ENCODE data around the gene CASP6. TPM values are rescaled to one million over a fixed set of nuclear protein-coding genes. Genes with fewer than 3 reads are reported as not detected.

The CASP6 gene
- total and polyA plus RNA-seq, 2 donors (not counting 1 experiment from before 2014, with no cell fraction given), result 7.7 to 11.6 TPM

DNA sequence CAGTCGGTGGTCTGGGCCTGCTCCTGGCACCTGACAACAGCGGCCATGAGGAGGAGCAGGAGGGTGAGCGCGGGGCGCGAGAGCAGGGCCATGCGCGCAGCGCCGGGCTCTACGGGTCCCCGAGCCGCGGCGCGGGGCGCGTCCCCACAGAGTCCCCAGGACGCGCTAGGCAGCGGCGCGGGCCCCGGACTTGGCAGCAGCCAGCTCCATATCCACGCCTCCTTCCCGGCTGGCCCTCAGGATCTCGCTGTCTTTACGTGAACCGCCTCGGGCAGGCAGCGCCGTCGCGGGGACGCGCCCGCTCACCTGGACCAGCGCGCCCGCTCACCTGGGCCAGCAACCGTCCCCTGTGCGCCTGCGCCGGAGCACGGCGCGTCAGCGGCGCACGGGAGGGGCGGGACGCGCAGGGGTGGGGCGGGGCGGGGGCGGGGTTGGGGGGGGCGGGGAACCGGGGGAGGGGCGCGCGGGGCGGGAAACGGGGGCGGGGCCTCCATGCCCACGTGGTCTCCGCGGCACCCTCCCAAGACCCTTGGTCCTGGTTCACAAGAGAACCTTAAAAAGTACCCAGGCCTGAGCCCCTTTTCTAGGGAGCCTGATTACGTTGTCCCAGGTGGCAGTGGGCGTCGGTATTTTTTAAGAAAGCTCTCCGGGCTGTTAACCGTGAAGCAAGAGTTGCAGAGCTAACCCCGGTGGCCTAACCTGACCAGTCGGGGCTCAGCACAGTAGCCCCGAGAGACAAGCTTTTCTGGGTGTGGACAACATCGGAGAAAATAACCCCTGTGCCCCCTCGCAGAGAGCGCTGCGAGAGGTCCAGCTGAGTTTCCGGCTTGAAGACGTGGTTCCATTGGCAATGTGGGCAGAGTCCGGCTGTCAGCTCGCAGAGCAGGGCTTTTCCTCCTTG, 26.7 kb upstream of the CASP6 start, which contains the start of gene PLA2G12A:
Gene PLA2G12A, minus strand, starts transcription at position 353 of the 901 bp plus-strand sequence. Its CDS starts 261 bp downstream, at position 92.
- WGBS (ENCODE audit: insufficient coverage), result under 1% methylated on average over 62 of the region's 83 CpGs
- peak within 1 kb of the TSS; percentile 84 for H3K27ac Mint-ChIP-seq

More for the DNA sequence above, 26.7 kb upstream of the CASP6 start, which contains the start of gene PLA2G12A:
- Mint-ChIP-seq H3K4me1 (peaks cover 13% of the 10 kb centered on the region), H3K9me3 (ENCODE audit: insufficient read depth) (no peaks in the 10 kb centered on the region), H3K27me3 (no peaks in the 10 kb centered on the region), H3K4me3 (peak within 1 kb of the TSS; percentile 94)
- H2AFZ ChIP-seq (ENCODE audit: insufficient read depth, low read depth, low read length, poor library complexity, severe bottlenecking), result peak within 1 kb of the TSS; percentile 99
- TF ChIP-seq EZH2 (IDR thresholded peaks at IDR 0.05; ENCODE audit: borderline replicate concordance, insufficient read depth, low read depth, low read length, poor library complexity, severe bottlenecking), result no peak
- TF ChIP-seq, protein P1, sequence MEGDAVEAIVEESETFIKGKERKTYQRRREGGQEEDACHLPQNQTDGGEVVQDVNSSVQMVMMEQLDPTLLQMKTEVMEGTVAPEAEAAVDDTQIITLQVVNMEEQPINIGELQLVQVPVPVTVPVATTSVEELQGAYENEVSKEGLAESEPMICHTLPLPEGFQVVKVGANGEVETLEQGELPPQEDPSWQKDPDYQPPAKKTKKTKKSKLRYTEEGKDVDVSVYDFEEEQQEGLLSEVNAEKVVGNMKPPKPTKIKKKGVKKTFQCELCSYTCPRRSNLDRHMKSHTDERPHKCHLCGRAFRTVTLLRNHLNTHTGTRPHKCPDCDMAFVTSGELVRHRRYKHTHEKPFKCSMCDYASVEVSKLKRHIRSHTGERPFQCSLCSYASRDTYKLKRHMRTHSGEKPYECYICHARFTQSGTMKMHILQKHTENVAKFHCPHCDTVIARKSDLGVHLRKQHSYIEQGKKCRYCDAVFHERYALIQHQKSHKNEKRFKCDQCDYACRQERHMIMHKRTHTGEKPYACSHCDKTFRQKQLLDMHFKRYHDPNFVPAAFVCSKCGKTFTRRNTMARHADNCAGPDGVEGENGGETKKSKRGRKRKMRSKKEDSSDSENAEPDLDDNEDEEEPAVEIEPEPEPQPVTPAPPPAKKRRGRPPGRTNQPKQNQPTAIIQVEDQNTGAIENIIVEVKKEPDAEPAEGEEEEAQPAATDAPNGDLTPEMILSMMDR (IDR thresholded peaks at IDR 0.05), result no peak
- peak within 1 kb of the TSS; percentile 41 to 68 for H3K27ac ChIP-seq (ENCODE audit: low read length in 2 of 2)
- H3K36me3 ChIP-seq (replicated peaks in 1 of 2; ENCODE audit: control extremely low read depth in 1 of 2, control insufficient read depth in 1 of 2, extremely low read depth in 1 of 2, insufficient read depth in 2 of 2, low read length in 1 of 2), result no peaks in the 10 kb centered on the region
- peak; percentile 88 for ATAC-seq (ENCODE audit: low read depth)
- no peaks in the 10 kb centered on the region for H3K9me3 ChIP-seq (ENCODE audit: control extremely low read depth in 1 of 3, control insufficient read depth in 2 of 3, insufficient read depth in 1 of 3, low read length in 2 of 3)
- H3K4me1 ChIP-seq (ENCODE audit: control insufficient read depth in 2 of 2, insufficient read depth in 2 of 2, low read length in 2 of 2), result peaks cover 6 to 10% of the 10 kb centered on the region in 2 donors
- peak within 1 kb of the TSS; percentile 92 for H3K4me2 ChIP-seq (replicated peaks; ENCODE audit: low read depth, low read length, poor library complexity, severe bottlenecking)
- ChIA-PET CTCF (interaction anchor here (1.3 to 1.6 kb wide), 2 partner anchors 27 to 297 kb away, joined by 7 to 8 read pairs; partner anchors contain the start of genes CASP6 and SEC24B), POLR2A (interaction anchor here (1.0 to 1.8 kb wide), 3 partner anchors 26 to 296 kb away, joined by 4 to 6 read pairs (median 4); partner anchors contain the start of genes CASP6, MCUB and SEC24B)
- no peaks in the 10 kb centered on the region for H3K27me3 ChIP-seq (replicated peaks in 1 of 4; ENCODE audit: control extremely low read depth in 1 of 4, control insufficient read depth in 3 of 4, insufficient read depth in 4 of 4, low read length in 3 of 4)
- peak within 1 kb of the TSS; percentile 89 for H3K9ac ChIP-seq (ENCODE audit: low read length)
- H3K79me2 ChIP-seq (ENCODE audit: control insufficient read depth, insufficient read depth, low read length), result peaks cover 21% of the 10 kb centered on the region
- intact Hi-C loops (cut with micrococcal nuclease), result loop anchor here (1.0 kb wide), 4 partner anchors 27 to 297 kb away; partner anchors contain the start of genes CASP6, GAR1 and SEC24B
- H3K4me3 ChIP-seq (ENCODE audit: control extremely low read depth in 1 of 5, extremely low read depth in 1 of 5, insufficient read depth in 1 of 5, low read depth in 2 of 5, low read length in 4 of 5), result peak within 1 kb of the TSS; percentile 75 to 95 (median 83)
- H4K20me1 ChIP-seq (ENCODE audit: control insufficient read depth, insufficient read depth, low read length, poor library complexity, severe bottlenecking), result no peaks in the 10 kb centered on the region
- peak; percentile 90 for DNase-seq
